Measurements from ENCODE around the gene GPR55. TPM values are rescaled to one million over a fixed set of nuclear protein-coding genes. Genes with fewer than 3 reads are reported as not detected.

GPR55 gene
- total and polyA plus RNA-seq, 2 donors (not counting 3 experiments of a cell fraction or from before 2014, with no cell fraction given) = not detected

- Histone ChIP-seq H2AFZ (ENCODE audit: low read depth, low read length) (no peak overlapping the region), H3K9ac (replicated peaks; ENCODE audit: extremely low read depth, insufficient read depth, low read length) (no peak overlapping the region), H3K4me3 (replicated peaks in 1 of 3; ENCODE audit: insufficient read depth in 1 of 3, low read depth in 1 of 3, low read length in 3 of 3) (no peak overlapping the region), H3K27me3 (ENCODE audit: control insufficient read depth in 2 of 2, insufficient read depth in 2 of 2, low read length in 2 of 2) (peaks cover 0 to 2% of the 10 kb centered on the region in 2 experiments), H3K36me3 (ENCODE audit: control insufficient read depth in 2 of 2, extremely low read depth in 1 of 2, insufficient read depth in 2 of 2, low read length in 2 of 2) (no peaks in the 10 kb centered on the region), H3K9me3 (replicated peaks; ENCODE audit: control insufficient read depth, insufficient read depth, low read length) (no peaks in the 10 kb centered on the region), H3K4me1 (ENCODE audit: control insufficient read depth, extremely low read depth, insufficient read depth, low read length) (no peaks in the 10 kb centered on the region), H4K20me1 (replicated peaks; ENCODE audit: control insufficient read depth, extremely low read depth, insufficient read depth, low read length) (no peaks in the 10 kb centered on the region), H3K9me1 (replicated peaks; ENCODE audit: control insufficient read depth, extremely low read depth, insufficient read depth, low read length) (no peaks in the 10 kb centered on the region), H3K79me2 (ENCODE audit: control insufficient read depth, insufficient read depth, low read length) (no peaks in the 10 kb centered on the region), H3K4me2 (ENCODE audit: insufficient read depth, low read length) (no peak overlapping the region), H3K27ac (ENCODE audit: insufficient read depth, low read depth, low read length) (no peak overlapping the region)
- BruUV-seq (replicated peaks) = no TSS peak
- ChIA-PET POLR2A (no interaction called here), CTCF (interaction anchor here (1.9 kb wide), 1 partner anchor 92 kb away, joined by 4 read pairs; no protein-coding TSS in a partner anchor)
- TF ChIP-seq CTCF (IDR thresholded peaks at IDR 0.05; ENCODE audit: extremely low read depth in 1 of 2, insufficient read depth in 1 of 2, low read depth in 1 of 2, low read length in 2 of 2) (no peak), JUN (IDR thresholded peaks at IDR 0.05; ENCODE audit: borderline replicate concordance, insufficient read depth, insufficient read length, low read depth) (no peak), MAX (IDR thresholded peaks at IDR 0.05; ENCODE audit: insufficient read depth, insufficient read length) (no peak), MYC (IDR thresholded peaks at IDR 0.05; ENCODE audit: low read depth, low read length) (no peak)
- DNase-seq (ENCODE audit: low read depth, low spot score) = no peak
- intact Hi-C loops (cut with micrococcal nuclease) (no loop called here), dilution Hi-C loops (cut with MboI; ENCODE audit: extremely low pct_ligation_motif_present, low sequenced_read_pairs) (no loop called here)
- no peak for FAIRE-seq
Observed at GRCh38 chr2:230895536-230896345, 29.3 kb downstream of the GPR55 start.

All from endothelial cell of umbilical vein (primary cell).